ENCODE data around the gene ECHDC1. TPM values are rescaled to one million over a fixed set of nuclear protein-coding genes. Genes with fewer than 3 reads are reported as not detected.

Gene ECHDC1
- total and polyA plus RNA-seq, 2 experiments from 2014 or later = 60.8 to 75.6 TPM

DNA sequence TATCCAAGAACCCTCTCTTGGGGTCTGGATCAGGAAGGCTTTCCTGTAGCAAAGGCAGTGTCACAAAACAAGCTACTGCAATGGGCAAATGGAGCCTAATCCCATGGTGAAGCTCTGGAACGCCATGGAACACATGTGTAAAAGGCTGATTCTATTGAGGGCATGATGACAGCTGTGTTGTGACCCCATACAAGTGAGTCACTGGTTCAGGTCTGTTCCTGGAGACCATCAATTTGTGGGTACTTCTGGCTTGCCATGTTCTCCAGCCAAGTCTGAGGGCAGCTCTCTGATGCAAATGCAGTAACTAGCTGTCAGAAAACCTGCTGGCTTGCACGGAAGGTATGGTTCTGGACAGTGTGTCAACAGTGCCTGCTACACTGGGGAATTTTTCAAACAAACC lies 33.3 kb upstream of the ECHDC1 start:
- Histone ChIP-seq H2AFZ (no peak overlapping the region), H3K4me3 (no peak overlapping the region), H3K9me3 (ENCODE audit: low read depth) (no peaks in the 10 kb centered on the region), H3K79me2 (ENCODE audit: insufficient read depth) (no peaks in the 10 kb centered on the region), H4K20me1 (ENCODE audit: insufficient read depth) (no peaks in the 10 kb centered on the region), H3K27ac (no peak overlapping the region), H3K4me2 (ENCODE audit: unreplicated experiment) (no peak overlapping the region), H3F3A (ENCODE audit: insufficient read depth) (no peaks in the 10 kb centered on the region), H3K27me3 (replicated peaks; ENCODE audit: insufficient read depth) (no peaks in the 10 kb centered on the region), H3K9me2 (ENCODE audit: insufficient read depth) (no peaks in the 10 kb centered on the region), H3K9ac (no peak overlapping the region), H3K4me1 (ENCODE audit: insufficient read depth) (no peaks in the 10 kb centered on the region), H3K36me3 (ENCODE audit: low read depth) (0 out of 2 replicates have a peak, but pooled peaks cover under 1% of the 10 kb centered on the region)
- WGBS, 2 experiments (ENCODE audit: low coverage in 1 of 2, low lambda C conversion rate in 2 of 2, missing lambda C conversion rate in 2 of 2) = 98 to 100% methylated on average over 2 of the region's 2 CpGs
- in situ Hi-C loops (cut with MboI) = no loop called here
- no peak for TF ChIP-seq EZH2phosphoT487 (IDR thresholded peaks at IDR 0.05; ENCODE audit: insufficient read depth, low read depth)
- TF ChIP-seq EZH2 (IDR thresholded peaks at IDR 0.05; ENCODE audit: insufficient read depth, poor library complexity, severe bottlenecking) = no peak
- no peak for DNase-seq

DNA sequence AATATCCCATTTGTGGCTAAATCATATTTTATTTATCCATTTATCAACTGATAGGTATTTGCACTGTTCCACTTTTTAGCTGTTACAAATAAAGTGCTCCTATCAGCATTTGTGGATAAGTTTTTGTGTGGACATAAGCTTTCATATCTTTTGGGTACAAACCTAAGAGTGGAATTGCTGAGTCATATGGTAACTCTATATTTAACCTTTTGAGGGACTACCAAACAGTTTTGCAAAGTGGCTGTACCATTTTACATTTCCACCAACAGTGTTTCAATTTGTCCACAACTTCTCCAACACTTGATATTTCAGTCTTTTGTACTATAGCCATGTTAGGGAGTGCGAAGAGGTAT lies 23.6 kb upstream of the ECHDC1 start:
- H3K4me3 ChIP-seq = no peak overlapping the region
- peak; percentile 7 for DNase-seq
- peak overlapping the region; percentile 74 for H3K27ac ChIP-seq
- H3K9me2 ChIP-seq (ENCODE audit: insufficient read depth) = no peaks in the 10 kb centered on the region
- peak overlapping the region; percentile 76 for H2AFZ ChIP-seq
- 97 to 100% methylated on average over 1 of the region's 1 CpG for WGBS, 2 experiments (ENCODE audit: low coverage in 1 of 2, low lambda C conversion rate in 2 of 2, missing lambda C conversion rate in 2 of 2)
- H3K79me2 ChIP-seq (ENCODE audit: insufficient read depth) = 0 out of 2 replicates have a peak, but pooled peaks cover 4% of the 10 kb centered on the region
- no peaks in the 10 kb centered on the region for H3K27me3 ChIP-seq (replicated peaks; ENCODE audit: insufficient read depth)
- no peak for TF ChIP-seq EZH2phosphoT487 (IDR thresholded peaks at IDR 0.05; ENCODE audit: insufficient read depth, low read depth)
- no peak for TF ChIP-seq EZH2 (IDR thresholded peaks at IDR 0.05; ENCODE audit: insufficient read depth, poor library complexity, severe bottlenecking)
- peaks cover 11% of the 10 kb centered on the region; the same call in 1 of the 2 replicates for H3F3A ChIP-seq (ENCODE audit: insufficient read depth)
- peaks cover 14% of the 10 kb centered on the region for H3K4me1 ChIP-seq (ENCODE audit: insufficient read depth)
- no peaks in the 10 kb centered on the region for H4K20me1 ChIP-seq (ENCODE audit: insufficient read depth)
- H3K9me3 ChIP-seq (ENCODE audit: low read depth) = peaks cover 6% of the 10 kb centered on the region
- 0 out of 2 replicates have a peak, but pooled peaks cover 3% of the 10 kb centered on the region for H3K36me3 ChIP-seq (ENCODE audit: low read depth)
- peak overlapping the region; percentile 39 for H3K4me2 ChIP-seq (ENCODE audit: unreplicated experiment)
- H3K9ac ChIP-seq = peak overlapping the region; percentile 56
- in situ Hi-C loops (cut with MboI) = no loop called here

DNA sequence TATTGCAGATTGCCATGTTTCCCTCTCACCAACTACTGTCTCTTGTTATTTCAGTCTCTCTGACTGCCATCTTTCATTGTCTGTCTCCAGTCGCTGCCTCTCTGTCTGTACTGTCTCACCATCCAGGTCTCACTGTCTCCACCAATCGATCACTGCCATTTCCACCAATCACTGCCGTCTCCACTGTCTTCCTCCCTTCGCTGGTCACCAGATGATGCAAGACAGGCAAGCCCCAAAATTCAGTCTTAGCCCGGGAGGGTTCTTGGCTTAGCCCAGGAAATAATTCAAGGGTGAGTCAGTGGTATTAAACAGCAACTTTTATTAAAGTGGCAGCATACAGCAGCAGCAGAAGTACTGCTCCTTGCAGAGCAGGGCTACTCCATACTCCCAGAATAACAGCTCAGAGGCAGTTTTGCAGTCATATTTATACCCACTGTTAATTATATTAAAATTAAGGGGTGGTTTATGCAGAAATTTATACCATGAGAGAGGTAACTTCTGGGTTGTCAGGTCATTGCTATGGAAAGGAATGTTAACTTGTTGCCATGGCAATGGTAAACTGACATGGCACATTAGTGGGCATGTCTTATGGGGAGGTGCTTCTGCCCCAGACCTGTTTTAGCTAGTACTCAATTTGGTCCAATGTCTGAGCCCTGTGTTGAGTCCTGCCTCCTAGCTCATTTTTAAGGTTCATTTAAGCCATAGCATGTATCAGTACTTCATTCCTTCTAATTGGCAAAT lies 23.0 kb upstream of the ECHDC1 start:
- 0 out of 2 replicates have a peak, but pooled peaks cover under 1% of the 10 kb centered on the region for H3K36me3 ChIP-seq (ENCODE audit: low read depth)
- 7 to 12% methylated on average over 5 of the region's 5 CpGs for WGBS, 2 experiments (ENCODE audit: low coverage in 1 of 2, low lambda C conversion rate in 2 of 2, missing lambda C conversion rate in 2 of 2)
- peaks cover 11% of the 10 kb centered on the region; the same call in 1 of the 2 replicates for H3F3A ChIP-seq (ENCODE audit: insufficient read depth)
- no peaks in the 10 kb centered on the region for H3K9me2 ChIP-seq (ENCODE audit: insufficient read depth)
- no peaks in the 10 kb centered on the region for H3K27me3 ChIP-seq (replicated peaks; ENCODE audit: insufficient read depth)
- no peak for TF ChIP-seq EZH2 (IDR thresholded peaks at IDR 0.05; ENCODE audit: insufficient read depth, poor library complexity, severe bottlenecking)
- H3K4me2 ChIP-seq (ENCODE audit: unreplicated experiment) = peak overlapping the region; percentile 39
- no peaks in the 10 kb centered on the region for H4K20me1 ChIP-seq (ENCODE audit: insufficient read depth)
- peak overlapping the region; percentile 56 for H3K9ac ChIP-seq
- H3K9me3 ChIP-seq (ENCODE audit: low read depth) = peaks cover 4% of the 10 kb centered on the region
- peak; percentile 96 for DNase-seq
- 0 out of 2 replicates have a peak, but pooled peaks cover 4% of the 10 kb centered on the region for H3K79me2 ChIP-seq (ENCODE audit: insufficient read depth)
- H3K4me1 ChIP-seq (ENCODE audit: insufficient read depth) = peaks cover 14% of the 10 kb centered on the region
- H3K4me3 ChIP-seq = 0 out of 2 replicates have a peak overlapping the region, but pooled peaks have one; percentile 11
- H2AFZ ChIP-seq = peak overlapping the region; percentile 76
- in situ Hi-C loops (cut with MboI) = no loop called here
- H3K27ac ChIP-seq = peak overlapping the region; percentile 74

DNA sequence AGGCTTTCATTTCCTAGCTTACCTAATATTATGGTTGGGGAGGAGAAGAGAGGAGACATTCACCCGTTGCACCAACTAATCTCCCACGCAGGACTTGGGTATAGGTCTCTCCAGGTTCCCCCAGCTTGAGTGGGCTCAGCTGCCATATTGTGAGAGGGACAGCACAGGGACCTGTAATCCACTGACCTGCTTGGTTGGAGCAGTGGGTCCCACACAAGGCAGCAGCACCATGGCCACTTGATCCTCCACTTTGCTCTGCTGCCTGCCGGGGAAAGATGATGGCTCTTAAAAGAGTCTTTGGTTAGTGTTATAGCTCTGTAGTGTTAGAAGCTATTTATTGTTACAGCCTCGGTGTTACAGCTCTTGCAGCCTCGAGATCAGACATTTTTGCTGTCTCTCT lies 22.5 kb upstream of the ECHDC1 start:
- no peak for DNase-seq
- peaks cover 11% of the 10 kb centered on the region; the same call in 1 of the 2 replicates for H3F3A ChIP-seq (ENCODE audit: insufficient read depth)
- no peak for TF ChIP-seq EZH2 (IDR thresholded peaks at IDR 0.05; ENCODE audit: insufficient read depth, poor library complexity, severe bottlenecking)
- TF ChIP-seq EZH2phosphoT487 (IDR thresholded peaks at IDR 0.05; ENCODE audit: insufficient read depth, low read depth) = no peak
- H2AFZ ChIP-seq = peak overlapping the region; percentile 76
- H3K79me2 ChIP-seq (ENCODE audit: insufficient read depth) = 0 out of 2 replicates have a peak, but pooled peaks cover 4% of the 10 kb centered on the region
- H3K9me3 ChIP-seq (ENCODE audit: low read depth) = no peaks in the 10 kb centered on the region
- H3K27me3 ChIP-seq (replicated peaks; ENCODE audit: insufficient read depth) = no peaks in the 10 kb centered on the region
- peak overlapping the region; percentile 74 for H3K27ac ChIP-seq
- WGBS, 2 experiments (ENCODE audit: low coverage in 1 of 2, low lambda C conversion rate in 2 of 2, missing lambda C conversion rate in 2 of 2) = 87 to 88% methylated on average over 5 of the region's 5 CpGs
- no peaks in the 10 kb centered on the region for H3K9me2 ChIP-seq (ENCODE audit: insufficient read depth)
- no peaks in the 10 kb centered on the region for H4K20me1 ChIP-seq (ENCODE audit: insufficient read depth)
- H3K4me2 ChIP-seq (ENCODE audit: unreplicated experiment) = peak overlapping the region; percentile 39
- H3K4me3 ChIP-seq = 0 out of 2 replicates have a peak overlapping the region, but pooled peaks have one; percentile 11
- in situ Hi-C loops (cut with MboI) = no loop called here
- no peaks in the 10 kb centered on the region for H3K36me3 ChIP-seq (ENCODE audit: low read depth)
- H3K4me1 ChIP-seq (ENCODE audit: insufficient read depth) = peaks cover 14% of the 10 kb centered on the region
- H3K9ac ChIP-seq = peak overlapping the region; percentile 56

Measured in GM23248 (cell line).